ENCODE results near the gene MIA. TPM values are rescaled to one million over a fixed set of nuclear protein-coding genes. Genes with fewer than 3 reads are reported as not detected.
A peak's percentile ranks its signal among the peaks of the same experiment; 100 is the strongest.

MIA gene
- total and polyA plus RNA-seq, 9 of the 15 experiments (the other 6 are each of a cell fraction or from before 2014, with no cell fraction given) = 0.21 TPM; not detected in 8

DNA sequence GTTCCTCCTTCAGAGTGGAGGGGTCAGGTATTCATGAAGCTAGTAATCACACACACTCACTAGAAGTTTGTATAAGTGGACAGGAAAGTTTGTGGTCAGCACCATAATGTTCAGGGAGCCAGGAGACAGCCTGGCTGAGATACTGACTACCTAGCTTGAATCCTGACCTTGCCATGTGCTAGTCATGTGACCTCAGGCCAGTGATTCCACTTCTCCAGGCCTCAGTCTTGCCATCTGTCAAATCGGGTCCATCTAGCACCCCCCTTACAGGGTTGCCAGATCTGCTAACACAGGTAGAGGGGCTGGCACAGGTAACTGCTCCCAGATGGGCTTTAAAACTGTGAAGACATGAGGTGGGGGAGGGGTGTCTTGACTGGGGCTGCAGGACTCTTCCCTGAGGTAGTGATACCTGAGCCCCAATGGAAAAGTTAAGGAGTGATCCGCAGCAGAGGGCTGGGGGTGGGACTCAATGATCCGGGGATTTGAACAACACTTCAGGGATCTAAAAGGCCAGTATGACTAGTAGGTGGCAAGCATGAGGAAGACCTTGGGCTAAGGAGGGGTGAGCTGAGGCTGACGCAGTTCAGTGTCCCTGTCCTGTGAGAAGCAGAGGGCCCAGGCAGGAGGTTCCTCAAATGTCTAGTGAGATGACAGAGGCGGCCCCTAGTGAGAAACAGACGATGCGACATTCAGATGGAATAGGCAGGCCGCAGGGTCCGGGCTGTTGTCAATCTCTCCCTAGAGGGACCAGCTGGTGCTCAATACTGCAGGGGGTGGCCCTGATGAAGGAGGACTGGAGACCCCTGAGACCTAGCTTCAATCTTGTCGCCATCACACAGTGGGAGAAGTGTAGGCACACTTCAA is 33.6 kb upstream of the MIA start:
- BruUV-seq (replicated peaks) = no TSS peak
- in situ Hi-C loops (cut with MboI) = no loop called here
- Histone ChIP-seq H3K79me2 (ENCODE audit: control insufficient read depth, insufficient read depth, low read length) (no peaks in the 10 kb centered on the region), H3K9ac (ENCODE audit: insufficient read depth in 1 of 2, low read depth in 2 of 2, low read length in 2 of 2) (peak overlapping the region in 1 of 2 experiments; percentile 66; a peak in 2 of 4 replicates), H3K4me2 (ENCODE audit: insufficient read depth, low read length) (no peak overlapping the region), H3K4me1 (replicated peaks in 1 of 2; ENCODE audit: control insufficient read depth in 2 of 2, insufficient read depth in 2 of 2, low read length in 2 of 2) (peaks cover 0 to 42% of the 10 kb centered on the region in 2 experiments; a peak in 3 of 5 replicates), H3K9me1 (ENCODE audit: control insufficient read depth, insufficient read depth, low read length) (no peaks in the 10 kb centered on the region), H4K20me1 (replicated peaks; ENCODE audit: control insufficient read depth, insufficient read depth, low read length) (0 out of 2 replicates have a peak, but pooled peaks cover 3% of the 10 kb centered on the region), H3K4me3 (no peak overlapping the region), H3K27ac (ENCODE audit: extremely low read depth, low read depth, low read length) (peak overlapping the region; percentile 38; the same call in 1 of the 3 replicates), H3K27me3 (ENCODE audit: control insufficient read depth in 2 of 2, insufficient read depth in 2 of 2, low read length in 2 of 2) (no peaks in the 10 kb centered on the region), H3K36me3 (ENCODE audit: control insufficient read depth, insufficient read depth, low read length) (peaks cover 30% of the 10 kb centered on the region; the same call in 2 of the 3 replicates), H2AFZ (ENCODE audit: low read depth, low read length) (no peak overlapping the region), H3K9me3 (replicated peaks; ENCODE audit: control insufficient read depth, insufficient read depth, low read depth, low read length) (no peaks in the 10 kb centered on the region)
- intact Hi-C loops (cut with micrococcal nuclease) = loop anchor here (5.0 kb wide), 1 partner anchor 79 kb away; no protein-coding TSS in a partner anchor
- CTCF ChIA-PET (ENCODE audit: low intra/inter-chr PET ratio) = no interaction called here
- ATAC-seq (peak; percentile 45), DNase-seq (ENCODE audit: extremely low read depth in 1 of 4, low spot score in 3 of 4) (peak in 1 of 4 experiments; percentile 36), FAIRE-seq (peak; percentile 15)
- POLR2A ChIA-PET = interaction anchor here (0.7 to 2.0 kb wide), 6 partner anchors 9 to 450 kb away, joined by 3 to 9 read pairs (median 4); partner anchors contain the start of genes ACTMAP and SNRPA
- WGBS (ENCODE audit: insufficient coverage, low coverage, missing lambda C conversion rate) = 74% methylated on average over 10 of the region's 10 CpGs
- TF ChIP-seq NR2C2 (CRISPR knock-in tag; IDR thresholded peaks at IDR 0.05) (no peak), NR2C2 (tag; IDR thresholded peaks at IDR 0.05) (no peak), ZNF551 (CRISPR knock-in tag; IDR thresholded peaks at IDR 0.05) (no peak), CBFA2T3 (IDR thresholded peaks at IDR 0.05) (no peak), HMGN3 (IDR thresholded peaks at IDR 0.05; ENCODE audit: borderline replicate concordance, extremely low read depth, insufficient read length, low read depth, low read length) (peak; percentile 20), ASH1L (IDR thresholded peaks at IDR 0.05; ENCODE audit: borderline replicate concordance, low read depth, partially characterized antibody) (no peak), RBM34 (IDR thresholded peaks at IDR 0.05; ENCODE audit: borderline replicate concordance, insufficient read depth, low read length) (no peak), FIP1L1 (IDR thresholded peaks at IDR 0.05; ENCODE audit: low read depth, low read length, poor library complexity, severe bottlenecking) (no peak), ZNF780A (CRISPR knock-in tag; IDR thresholded peaks at IDR 0.05) (no peak), CREM (IDR thresholded peaks at IDR 0.05; ENCODE audit: low read depth) (no peak), ARID2 (IDR thresholded peaks at IDR 0.05) (no peak), TOE1 (IDR thresholded peaks at IDR 0.05; ENCODE audit: borderline replicate concordance) (peak; percentile 82; the same call in 1 of the 2 replicates), TOE1 (CRISPR knock-in tag; IDR thresholded peaks at IDR 0.05; ENCODE audit: borderline replicate concordance, low read depth) (no peak)
- TF ChIP-seq, protein P1, sequence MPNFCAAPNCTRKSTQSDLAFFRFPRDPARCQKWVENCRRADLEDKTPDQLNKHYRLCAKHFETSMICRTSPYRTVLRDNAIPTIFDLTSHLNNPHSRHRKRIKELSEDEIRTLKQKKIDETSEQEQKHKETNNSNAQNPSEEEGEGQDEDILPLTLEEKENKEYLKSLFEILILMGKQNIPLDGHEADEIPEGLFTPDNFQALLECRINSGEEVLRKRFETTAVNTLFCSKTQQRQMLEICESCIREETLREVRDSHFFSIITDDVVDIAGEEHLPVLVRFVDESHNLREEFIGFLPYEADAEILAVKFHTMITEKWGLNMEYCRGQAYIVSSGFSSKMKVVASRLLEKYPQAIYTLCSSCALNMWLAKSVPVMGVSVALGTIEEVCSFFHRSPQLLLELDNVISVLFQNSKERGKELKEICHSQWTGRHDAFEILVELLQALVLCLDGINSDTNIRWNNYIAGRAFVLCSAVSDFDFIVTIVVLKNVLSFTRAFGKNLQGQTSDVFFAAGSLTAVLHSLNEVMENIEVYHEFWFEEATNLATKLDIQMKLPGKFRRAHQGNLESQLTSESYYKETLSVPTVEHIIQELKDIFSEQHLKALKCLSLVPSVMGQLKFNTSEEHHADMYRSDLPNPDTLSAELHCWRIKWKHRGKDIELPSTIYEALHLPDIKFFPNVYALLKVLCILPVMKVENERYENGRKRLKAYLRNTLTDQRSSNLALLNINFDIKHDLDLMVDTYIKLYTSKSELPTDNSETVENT (CRISPR knock-in tag; IDR thresholded peaks at IDR 0.05) = no peak
- TF ChIP-seq, protein P2, sequence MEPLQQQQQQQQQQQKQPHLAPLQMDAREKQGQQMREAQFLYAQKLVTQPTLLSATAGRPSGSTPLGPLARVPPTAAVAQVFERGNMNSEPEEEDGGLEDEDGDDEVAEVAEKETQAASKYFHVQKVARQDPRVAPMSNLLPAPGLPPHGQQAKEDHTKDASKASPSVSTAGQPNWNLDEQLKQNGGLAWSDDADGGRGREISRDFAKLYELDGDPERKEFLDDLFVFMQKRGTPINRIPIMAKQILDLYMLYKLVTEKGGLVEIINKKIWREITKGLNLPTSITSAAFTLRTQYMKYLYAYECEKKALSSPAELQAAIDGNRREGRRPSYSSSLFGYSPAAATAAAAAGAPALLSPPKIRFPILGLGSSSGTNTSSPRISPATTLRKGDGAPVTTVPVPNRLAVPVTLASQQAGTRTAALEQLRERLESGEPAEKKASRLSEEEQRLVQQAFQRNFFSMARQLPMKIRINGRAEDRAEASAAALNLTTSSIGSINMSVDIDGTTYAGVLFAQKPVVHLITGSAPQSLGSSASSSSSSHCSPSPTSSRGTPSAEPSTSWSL (CRISPR knock-in tag; IDR thresholded peaks at IDR 0.05; ENCODE audit: borderline replicate concordance) = no peak
- TF ChIP-seq, protein P3, sequence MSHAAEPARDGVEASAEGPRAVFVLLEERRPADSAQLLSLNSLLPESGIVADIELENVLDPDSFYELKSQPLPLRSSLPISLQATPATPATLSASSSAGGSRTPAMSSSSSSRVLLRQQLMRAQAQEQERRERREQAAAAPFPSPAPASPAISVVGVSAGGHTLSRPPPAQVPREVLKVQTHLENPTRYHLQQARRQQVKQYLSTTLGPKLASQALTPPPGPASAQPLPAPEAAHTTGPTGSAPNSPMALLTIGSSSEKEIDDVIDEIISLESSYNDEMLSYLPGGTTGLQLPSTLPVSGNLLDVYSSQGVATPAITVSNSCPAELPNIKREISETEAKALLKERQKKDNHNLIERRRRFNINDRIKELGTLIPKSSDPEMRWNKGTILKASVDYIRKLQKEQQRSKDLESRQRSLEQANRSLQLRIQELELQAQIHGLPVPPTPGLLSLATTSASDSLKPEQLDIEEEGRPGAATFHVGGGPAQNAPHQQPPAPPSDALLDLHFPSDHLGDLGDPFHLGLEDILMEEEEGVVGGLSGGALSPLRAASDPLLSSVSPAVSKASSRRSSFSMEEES (CRISPR knock-in tag; IDR thresholded peaks at IDR 0.05) = peak; percentile 85

Data from K562 (cell line).